T47D (cell line): Measurements from ENCODE around the gene LDLRAD4.
A peak's percentile ranks its signal among the peaks of the same experiment; 100 is the strongest.
"Not testable (repeated sequence)": the region's sequence is repeated elsewhere in the genome, so short reads cannot be mapped to it uniquely, and the experiment has no call there.

Source experiments
- DNase-seq, 2 experiments: peaks; one replicate each; pipeline versions ENCODE4 v3.0.0 to v3.0.0-alpha.2; 2011 to 2012; ENCODE audit warnings: low read depth in 1 of 2, low spot score in 1 of 2
- JUND ChIP-seq: IDR thresholded peaks from 2 replicates; pipeline ENCODE4 v1.6.1; 2012; ENCODE audit warnings: low read depth
- in situ Hi-C: cut with HindIII; loops from 2 replicates; pipeline ENCODE4 v1.10.0; 2016; ENCODE audit warnings: low sequenced_read_pairs, low pct_unique_long_range_greater_than_20kb

LDLRAD4 gene

DNA sequence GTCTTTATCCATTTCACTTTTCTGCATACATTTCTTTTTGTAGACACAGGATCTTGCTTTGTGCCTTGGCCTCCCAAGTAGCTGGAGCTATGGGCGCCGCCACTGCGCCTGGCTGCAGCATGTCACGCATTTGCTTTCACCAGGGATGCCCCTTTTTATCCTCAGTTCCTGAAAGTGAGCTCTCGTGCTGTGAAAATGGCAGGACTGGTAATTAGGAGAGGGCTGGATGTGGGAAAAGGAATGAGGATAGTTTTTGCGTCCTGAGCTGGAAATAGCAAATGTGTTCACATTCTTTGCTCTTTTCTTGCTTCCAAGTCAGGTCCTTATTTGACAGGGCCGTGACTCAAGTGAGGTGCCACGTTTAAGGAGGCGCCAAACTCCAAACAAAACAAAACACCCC, 104.6 kb downstream of the LDLRAD4 start:
- TF ChIP-seq JUND, result no peak
- in situ Hi-C loops, result no loop called here
- no peak for DNase-seq

DNA sequence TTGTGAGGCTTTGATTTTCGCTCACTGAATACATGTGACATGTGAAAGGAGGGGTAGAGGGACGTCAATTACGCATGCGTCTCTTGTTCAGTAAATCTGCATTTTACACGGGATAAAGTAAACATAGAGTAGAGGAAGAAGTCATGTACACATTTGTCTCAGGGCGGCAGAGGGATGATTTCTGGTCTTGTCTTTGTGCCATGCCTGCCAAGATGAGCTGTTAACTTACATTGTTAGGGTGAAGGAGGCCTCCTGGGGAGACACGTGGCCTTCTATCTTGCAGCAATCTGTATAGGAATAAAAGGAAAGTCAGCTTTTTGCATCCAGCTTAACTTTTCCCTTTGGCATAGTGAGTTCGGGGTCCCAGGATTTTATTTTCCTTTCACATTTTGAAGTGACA, 106.3 kb downstream of the LDLRAD4 start:
- no peak for TF ChIP-seq JUND
- in situ Hi-C loops, result no loop called here
- DNase-seq, result no peak

DNA sequence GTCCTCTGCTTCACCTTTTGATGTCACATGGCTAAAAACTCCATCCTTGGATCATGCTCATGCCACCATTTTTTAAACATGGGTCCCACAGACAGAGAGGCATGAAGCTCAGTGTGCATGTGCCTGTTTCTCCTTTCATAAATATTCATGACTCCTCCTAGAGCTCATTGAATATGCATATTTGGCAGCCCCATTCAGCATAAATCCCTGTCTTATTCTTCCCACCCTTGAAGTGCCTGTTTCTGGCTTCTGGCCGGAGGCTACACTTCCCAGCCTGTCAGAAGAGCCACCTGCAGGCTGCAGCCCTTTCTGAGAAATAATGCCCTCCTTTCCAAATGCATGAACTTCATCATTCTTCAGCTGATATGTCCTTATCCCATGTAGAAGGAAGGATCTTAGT, 109.7 kb downstream of the LDLRAD4 start:
- DNase-seq, result no peak
- TF ChIP-seq JUND, result no peak
- in situ Hi-C loops, result no loop called here

DNA sequence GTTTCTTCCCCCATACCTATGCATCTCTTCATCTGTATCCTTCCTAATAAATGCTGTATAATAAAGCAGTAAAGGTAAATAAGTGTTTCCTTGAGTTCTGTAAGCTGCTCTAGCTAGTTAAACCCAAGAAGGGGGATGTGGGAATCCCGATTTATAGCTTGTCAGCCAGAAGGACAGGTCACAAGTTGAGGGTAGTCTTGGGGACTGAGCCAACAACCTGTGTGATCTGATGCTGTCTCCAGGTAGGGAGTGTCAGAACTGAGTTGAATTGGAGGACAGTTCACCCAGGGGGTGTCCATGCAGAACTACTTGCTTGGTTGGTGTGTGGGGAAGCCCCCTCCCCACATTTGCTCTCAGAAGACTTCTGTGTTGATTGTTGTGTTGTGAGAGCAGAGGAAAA, 112.4 kb downstream of the LDLRAD4 start:
- in situ Hi-C loops, result no loop called here
- no peak for TF ChIP-seq JUND
- no peak for DNase-seq

DNA sequence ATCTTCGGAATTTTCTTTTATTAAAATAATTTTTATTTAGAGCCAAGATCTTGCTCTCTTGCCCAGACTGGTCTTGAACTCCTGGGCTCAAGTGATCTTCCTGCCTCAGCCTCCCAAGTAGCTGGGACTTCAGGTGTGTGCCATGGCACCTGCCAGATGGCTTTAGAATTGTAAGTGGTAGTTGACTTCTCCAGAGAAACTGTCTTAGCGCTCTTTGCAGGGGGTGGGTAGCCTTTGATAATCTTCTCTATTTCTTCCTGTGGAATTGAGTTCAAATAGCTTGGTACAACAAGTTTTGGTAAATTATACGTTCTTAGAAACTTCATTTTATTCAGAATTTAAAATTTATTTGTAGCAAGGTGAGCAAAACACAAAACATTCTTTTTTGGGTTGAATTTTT, 113.3 kb downstream of the LDLRAD4 start:
- TF ChIP-seq JUND, result no peak
- DNase-seq, result no peak
- in situ Hi-C loops, result no loop called here

DNA sequence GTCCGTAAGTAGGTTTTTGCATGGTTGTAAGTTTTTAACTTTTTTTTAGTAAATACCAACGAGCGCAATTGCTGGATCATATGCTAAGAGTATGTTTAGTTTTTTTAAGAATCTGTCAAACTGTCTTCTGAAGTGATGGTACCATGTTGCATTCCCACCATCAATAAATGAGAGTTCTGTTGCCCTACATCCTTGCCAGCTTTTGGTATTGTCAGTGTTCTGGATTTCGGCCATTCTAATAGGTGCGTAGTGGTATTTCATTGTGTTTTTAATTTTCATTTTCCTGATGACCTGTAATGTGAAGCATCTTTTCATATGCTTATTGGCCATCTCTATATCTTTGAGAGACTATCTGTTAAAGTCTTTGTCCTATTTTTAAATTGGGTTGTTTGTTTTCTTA, 114.3 kb downstream of the LDLRAD4 start:
- TF ChIP-seq JUND, result no peak
- in situ Hi-C loops, result no loop called here
- DNase-seq, result no peak

DNA sequence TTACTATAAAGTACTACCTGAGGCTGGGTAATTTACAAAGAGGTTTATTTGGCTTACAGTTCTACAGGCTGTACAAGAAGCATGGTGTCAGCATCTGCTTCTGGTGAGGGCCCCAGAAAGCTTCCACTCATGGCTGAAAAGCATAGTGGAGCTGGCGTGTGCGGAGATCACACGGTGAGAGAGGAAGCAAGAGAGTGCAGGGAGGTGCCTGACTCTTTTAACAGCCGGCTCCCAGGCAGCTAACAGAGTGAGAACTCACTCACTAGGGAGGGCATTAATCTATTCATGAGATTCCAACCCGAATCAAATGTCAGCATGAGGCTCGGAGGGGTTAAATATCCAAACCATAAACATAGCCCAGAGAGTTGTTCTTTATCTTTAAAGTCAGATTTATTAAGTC, 117.3 kb downstream of the LDLRAD4 start:
- no peak for TF ChIP-seq JUND
- DNase-seq, result no peak
- in situ Hi-C loops, result no loop called here

DNA sequence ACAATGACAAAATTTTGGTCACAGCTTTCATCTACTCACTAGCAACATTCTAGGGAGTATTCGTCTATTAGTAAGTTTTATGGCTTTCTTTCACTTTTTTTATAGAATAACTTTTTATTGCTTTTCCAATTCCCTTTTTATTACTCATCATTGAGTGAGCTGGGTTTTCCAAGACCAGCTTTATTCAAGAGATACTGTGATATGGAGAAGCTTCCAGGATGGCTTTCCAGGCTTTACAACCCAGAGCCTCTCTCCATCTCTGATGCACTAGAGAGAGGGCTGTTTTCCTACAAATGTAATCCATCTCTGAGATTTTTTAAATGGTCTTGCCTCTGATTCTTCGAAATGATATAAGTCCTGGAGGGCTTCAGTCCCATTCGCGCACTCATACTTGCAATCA, 118.3 kb downstream of the LDLRAD4 start:
- DNase-seq, result no peak
- in situ Hi-C loops, result no loop called here
- TF ChIP-seq JUND, result no peak

DNA sequence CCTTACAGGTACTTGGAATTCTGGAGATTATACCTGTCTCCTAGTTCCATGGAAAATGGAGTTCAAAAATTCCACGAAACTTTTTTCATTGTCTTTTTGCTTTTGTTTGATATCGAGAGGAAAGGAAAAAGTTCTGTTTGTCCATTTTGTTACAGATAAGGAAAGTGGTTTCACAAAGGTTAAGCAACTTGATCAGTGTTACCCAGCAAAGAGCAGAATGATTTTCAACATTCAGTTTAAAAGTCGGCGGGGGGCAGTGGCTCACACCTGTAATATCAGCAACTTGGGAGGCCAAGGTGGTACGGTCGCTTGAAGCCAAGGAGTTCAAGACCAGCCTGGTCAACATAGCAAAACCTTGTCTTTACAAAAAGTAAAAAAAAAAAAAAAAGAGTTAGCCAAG, 118.8 kb downstream of the LDLRAD4 start:
- no peak for TF ChIP-seq JUND
- DNase-seq, result no peak
- in situ Hi-C loops, result no loop called here

DNA sequence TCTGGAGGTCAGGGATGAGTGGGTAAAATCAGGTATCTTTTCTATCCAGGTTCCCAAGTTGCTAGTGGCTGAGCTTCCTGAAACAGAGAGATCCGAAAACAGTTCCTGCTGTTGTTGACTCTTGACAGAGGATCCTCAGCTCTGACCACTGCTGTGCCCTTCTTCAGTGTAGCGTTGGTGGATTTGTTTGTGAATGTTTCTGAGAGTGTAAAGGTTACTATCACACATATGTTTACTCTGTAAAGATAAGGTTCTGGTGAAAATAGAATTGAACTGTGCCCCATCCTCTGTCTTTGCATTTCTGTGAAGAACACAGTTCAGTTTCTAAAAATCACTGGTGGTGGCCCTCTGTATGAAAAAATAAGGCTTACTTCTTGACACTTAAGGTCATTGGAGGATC, 119.8 kb downstream of the LDLRAD4 start:
- no peak for DNase-seq
- TF ChIP-seq JUND, result no peak
- in situ Hi-C loops, result no loop called here

DNA sequence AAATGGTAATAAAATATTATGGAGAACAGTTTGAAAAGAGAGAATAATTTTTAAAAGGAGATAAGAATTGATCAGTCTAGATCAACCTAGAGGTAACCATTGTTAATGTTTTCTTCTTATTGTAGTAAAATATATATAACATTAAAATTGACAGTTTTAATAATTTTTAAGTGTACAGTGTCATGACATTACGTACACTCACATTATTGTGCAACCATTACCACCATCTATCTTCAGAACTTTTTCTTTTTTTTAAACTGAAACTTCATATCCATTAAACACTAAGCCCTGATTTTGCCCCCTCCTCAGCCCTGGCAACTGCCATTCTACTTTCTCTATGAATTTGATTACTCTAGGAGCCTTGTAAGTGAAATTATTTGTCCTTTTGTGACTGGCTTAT, 121.1 kb downstream of the LDLRAD4 start:
- DNase-seq, result no peak
- in situ Hi-C loops, result no loop called here
- no peak for TF ChIP-seq JUND

DNA sequence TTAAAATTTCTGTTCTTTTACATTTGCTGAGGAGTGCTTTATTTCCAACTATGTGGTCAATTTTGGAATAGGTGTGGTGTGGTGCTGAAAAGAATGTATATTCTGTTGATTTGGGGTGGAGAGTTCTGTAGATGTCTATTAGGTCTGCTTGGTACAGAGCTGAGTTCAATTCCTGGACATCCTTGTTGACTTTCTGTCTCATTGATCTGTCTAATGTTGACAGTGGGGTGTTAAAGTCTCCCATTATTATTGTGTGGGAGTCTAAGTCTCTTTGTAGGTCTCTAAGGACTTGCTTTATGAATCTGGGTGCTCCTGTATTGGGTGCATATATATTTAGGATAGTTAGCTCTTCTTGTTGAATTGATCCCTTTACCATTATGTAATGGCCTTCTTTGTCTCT, 127.9 kb downstream of the LDLRAD4 start:
- DNase-seq, in situ Hi-C loops: not testable (repeated sequence)

DNA sequence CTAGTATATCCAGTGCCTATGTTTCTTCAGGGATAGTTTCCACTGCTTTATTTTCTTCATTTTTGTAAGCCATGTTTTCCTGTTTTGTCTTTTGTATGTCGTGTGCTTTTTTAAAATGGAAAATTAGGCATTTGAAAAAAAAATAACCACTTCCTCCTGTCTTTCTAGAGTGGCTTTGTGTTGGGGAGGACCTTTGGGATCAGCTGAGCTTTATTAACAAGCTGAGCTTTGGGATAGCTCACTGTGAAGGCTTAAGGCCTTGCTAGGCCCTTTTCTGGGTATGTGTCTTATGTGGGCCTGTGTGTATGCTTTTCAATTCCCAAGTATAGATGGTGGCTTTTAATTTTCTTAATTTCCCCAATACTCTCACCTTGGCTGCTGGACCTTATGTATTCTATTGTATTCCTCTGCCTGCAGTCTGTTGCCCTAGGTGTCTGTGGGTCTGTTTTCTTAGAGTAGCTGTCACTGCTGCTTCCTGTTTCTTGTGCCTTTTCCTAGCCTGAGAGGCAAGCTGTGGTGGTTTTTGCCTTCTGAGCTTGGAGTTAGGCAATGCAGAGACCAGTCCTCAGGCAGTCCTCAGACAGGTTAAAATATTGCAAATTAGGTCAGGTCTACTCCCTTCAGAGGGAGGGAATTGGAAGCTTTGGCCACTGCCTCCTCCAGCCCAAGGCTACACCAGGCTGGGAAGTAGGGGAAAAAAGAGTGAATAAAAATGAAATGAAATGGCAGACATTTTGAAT, 134.7 kb downstream of the LDLRAD4 start:
- TF ChIP-seq JUND, result no peak
- in situ Hi-C loops, result no loop called here
- DNase-seq, result peak in 1 of 2 experiments; percentile 9

DNA sequence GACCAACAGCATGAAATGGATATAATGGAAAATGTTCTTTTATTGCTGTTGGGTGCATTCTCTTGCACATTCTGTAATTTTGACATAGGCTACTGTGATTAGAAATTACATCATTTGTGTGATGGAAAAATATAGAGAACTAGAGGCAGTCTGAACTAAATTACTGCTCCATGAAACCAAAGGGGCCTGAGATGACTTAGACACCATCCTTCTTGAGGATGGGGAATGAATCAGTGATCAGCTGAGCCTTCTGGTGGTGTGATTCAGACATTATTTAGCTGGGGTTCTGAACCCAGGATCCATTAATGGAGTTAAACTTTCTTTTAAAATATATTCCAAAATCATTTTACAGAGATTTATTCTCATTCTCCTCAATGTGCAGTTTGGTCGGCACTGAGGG, 135.8 kb downstream of the LDLRAD4 start:
- in situ Hi-C loops, result no loop called here
- DNase-seq, result no peak
- TF ChIP-seq JUND, result no peak
